Measurements from ENCODE around the gene BRD3.
A peak's percentile ranks its signal among the peaks of the same experiment; 100 is the strongest.

The BRD3 gene

DNA sequence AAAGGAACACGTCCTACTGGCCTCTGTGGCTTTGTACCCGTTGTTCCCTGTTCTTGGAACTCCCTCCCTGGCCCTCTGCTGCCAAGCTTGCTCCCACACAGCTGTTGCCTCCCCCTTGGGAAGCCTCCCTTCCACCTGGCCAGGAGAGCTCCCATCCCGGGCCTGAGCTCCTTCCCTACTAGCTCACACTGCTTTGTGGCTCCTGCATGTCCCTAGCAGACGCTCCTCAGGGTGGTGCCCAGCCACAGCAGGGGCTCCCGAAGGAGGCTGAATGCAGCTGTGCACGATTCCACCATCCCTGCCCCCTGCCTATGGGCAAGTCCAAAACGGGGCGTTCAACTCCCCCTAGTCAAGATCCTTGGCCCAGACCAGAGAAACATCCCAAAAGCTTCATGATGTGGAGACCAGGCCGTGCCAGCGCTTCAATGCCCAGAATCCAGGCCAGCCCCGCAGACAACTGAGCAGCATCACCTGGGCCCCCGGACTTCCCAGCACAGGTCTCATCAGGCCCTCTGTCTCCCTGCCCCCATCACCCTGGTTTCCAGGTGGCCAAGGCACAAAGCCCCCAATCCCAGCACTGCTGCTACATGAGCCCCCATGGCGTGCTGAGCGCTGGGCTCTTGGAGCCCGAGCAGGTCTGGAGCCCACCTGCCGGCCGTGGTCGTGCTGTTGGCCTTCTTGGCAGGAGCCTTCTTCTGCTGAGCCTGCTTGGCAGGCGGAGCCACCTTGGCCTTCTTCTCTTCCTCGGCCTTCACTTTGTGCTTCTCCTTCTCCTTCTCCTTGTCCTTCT is 28.2 kb downstream of the BRD3 start:
- no peak for DNase-seq (ENCODE audit: low read depth)

DNA sequence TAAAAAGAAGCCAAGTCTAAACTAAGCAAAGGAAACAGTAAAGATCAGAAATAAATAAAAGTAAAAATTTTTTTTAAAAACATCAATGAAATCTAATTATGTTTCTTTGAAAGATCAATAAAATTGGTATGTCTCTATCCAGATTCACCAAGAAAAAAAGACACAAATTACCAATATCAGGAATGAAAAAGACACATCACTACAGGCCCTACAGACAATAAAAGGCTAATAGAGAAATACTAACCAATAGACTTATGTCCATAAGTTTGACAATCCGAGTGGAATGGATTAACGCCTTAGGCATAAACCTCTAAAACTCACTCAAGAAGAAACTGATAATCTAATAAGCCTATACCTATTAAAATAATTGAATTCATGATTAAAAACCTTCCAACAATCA is 30.2 kb downstream of the BRD3 start:
- no peak for DNase-seq (ENCODE audit: low read depth)

DNA sequence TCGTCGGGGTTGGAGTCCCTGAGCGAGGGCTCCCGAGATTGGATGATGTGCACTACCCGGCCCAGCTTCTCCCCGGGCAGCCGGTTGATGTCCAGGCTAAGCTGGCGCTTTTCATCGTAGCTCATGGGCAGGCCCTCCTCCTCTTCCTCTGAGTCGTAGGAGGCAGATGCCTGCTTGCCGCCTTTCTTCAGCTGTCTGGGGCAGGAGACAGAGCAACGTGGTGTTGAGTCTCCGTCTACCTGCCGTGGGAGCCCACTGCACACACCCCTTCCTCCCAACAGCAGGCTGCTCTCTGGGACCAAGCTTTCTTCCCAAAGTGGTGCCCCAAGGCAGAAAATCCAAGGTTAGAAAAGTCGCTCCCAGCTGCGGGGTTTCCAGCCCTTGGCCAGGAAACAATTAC is 31.7 kb downstream of the BRD3 start:
- DNase-seq (ENCODE audit: low read depth): no peak

GRCh38 chr9:134035041-134036039 is 32.5 kb downstream of the BRD3 start:
- no peak for DNase-seq (ENCODE audit: low read depth)

GRCh38 chr9:134034215-134035040 is 33.4 kb downstream of the BRD3 start:
- DNase-seq (ENCODE audit: low read depth): no peak

GRCh38 chr9:134033516-134034214 is 34.2 kb downstream of the BRD3 start:
- no peak for DNase-seq (ENCODE audit: low read depth)

- DNase-seq (ENCODE audit: low read depth): no peak
Observed at GRCh38 chr9:134032456-134033222, 35.2 kb downstream of the BRD3 start.

DNA sequence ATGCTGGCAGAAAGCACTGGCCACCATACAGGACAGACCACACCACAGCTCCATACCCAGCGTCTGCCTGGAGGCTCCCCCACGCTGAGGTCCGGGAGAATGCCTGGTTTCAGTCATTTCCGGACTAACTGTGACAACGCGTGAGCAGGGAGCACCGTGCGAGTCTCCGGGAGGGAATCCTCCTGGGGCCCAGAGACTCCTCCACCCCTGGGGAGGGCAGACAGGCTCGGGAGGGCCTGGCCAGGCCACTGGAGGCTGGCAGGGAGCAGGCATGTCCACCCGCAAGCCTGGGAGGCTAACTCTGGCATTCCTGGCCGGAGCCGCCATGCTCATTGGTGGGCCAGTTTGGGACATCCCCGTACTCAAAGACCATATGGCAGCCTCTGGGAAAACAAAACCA is 36.0 kb downstream of the BRD3 start:
- DNase-seq (ENCODE audit: low read depth): no peak

DNA sequence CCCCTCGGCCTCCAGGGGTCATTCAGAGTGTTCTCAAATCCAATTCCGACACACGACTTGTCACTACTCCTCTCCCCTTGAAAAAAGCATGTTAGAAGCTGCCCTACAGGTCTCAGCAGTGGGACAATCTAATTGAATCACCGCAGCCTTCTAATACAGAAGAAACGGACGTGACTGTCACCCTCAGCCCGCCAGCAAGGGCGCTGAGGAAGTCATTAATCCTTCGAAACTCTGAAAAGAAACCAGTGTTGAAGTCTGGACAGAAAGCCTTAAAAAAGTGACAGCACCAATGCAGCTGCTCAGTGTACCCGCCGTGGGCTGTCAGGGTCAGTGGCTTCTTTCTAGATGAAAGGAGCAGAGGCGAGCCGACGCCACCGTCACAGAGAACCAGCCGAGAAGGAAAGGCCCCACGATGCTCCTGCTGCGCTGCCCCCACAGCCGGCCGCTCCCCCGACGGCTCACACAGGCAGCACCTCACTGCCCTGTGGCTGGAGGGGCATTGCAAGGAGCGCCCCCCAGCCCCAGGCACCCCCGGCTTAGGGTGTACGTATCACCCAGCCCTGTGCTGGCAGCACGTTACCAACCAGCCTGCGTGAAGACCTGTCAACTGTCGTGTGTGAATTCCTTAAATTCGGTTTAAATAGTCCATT is 36.9 kb downstream of the BRD3 start:
- no peak for DNase-seq (ENCODE audit: low read depth)

- DNase-seq (ENCODE audit: low read depth): no peak
Observed at GRCh38 chr9:134029248-134030226, 38.3 kb downstream of the BRD3 start.

DNA sequence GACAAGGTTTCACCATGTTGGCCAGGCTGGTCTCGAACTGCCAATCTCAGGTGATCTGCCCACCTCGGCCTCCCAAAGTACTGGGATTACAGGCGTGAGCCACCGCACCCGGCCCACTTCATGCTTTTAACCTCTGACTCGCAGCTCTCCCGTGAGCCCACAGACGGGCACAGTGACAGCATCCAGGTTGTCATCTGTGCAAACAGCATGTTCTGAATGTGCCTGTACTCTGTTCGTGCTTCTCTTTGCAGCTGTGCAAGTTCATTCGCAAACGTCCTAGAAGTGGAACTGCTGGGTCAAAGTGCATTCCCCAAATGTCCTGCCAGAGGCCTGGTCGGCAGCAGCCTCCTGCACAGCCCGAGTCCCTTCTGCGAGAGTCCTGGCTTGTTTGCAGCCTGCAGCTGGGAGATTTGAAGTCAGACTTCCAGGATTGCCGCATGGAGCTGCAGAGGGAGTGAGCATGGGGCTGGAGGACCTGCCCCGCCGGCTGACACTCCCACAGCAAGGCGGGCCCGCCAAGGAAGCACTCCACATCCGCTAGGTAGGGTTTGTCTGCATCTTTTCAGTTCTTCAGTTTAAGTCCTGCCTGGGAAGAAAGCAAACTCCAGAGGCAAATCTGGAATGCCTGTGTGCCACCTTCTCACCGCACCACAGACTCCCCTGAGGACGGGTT is 39.1 kb downstream of the BRD3 start:
- DNase-seq (ENCODE audit: low read depth): no peak

DNA sequence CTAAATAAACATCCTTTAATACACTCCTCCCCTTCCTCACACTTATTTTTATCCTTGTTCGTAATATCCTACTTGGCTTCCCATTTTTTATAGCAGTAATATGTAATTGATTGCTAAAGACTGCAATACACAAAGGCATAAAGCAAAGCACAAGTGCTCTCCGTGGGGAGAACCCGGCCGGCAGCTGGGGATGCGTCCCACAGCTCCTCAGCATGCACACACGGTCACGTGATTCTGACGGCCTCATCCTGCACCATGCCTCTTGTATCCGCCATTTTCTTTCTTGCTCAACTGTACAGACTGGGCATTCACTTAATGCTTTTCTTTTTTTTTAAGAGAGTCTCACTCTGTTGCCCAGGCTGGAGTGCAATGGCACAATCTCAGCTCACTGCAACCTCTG is 39.8 kb downstream of the BRD3 start:
- no peak for DNase-seq (ENCODE audit: low read depth)

- DNase-seq (ENCODE audit: low read depth): no peak
Observed at GRCh38 chr9:134027561-134027960, 40.3 kb downstream of the BRD3 start.

DNA sequence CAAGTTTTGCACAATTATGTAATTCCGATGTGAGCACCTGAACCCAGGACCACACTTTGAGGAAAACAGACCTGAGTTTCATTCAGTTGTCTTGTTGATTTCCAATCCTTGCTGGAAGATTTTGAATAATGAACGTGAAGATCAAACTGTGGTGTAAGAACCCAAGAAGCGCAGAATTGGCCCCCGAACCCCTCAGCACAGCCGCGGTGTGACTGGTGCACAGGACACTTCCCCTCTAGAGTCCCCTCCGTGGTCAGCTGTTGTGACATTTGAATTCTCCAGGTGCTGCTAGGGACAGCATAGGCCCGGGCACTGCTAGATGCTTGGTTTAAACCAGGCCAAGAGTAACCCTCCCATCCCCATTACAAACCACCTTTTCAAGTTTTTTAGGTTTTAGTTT is 40.8 kb downstream of the BRD3 start:
- no peak for DNase-seq (ENCODE audit: low read depth)

DNA sequence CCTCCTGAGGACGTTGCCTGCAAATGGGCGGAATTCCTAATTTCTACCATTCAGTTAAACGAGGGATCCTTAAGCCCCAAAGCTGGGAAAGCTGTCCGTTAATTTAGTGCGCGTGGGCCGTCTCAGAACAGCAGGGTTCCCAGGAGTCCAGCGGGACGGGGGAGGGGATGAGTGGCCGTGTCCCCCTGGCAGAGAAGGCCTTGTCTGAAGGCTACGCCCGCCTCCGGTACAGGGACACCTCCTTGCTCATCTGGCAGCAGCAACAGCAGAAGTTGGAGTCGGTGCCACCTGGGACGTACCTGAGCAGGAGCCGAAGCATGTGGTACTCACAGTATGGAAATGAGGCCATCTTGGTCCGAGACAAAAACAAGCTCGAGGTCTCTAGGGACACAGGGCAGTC is 41.2 kb downstream of the BRD3 start:
- DNase-seq (ENCODE audit: low read depth): no peak

DNA sequence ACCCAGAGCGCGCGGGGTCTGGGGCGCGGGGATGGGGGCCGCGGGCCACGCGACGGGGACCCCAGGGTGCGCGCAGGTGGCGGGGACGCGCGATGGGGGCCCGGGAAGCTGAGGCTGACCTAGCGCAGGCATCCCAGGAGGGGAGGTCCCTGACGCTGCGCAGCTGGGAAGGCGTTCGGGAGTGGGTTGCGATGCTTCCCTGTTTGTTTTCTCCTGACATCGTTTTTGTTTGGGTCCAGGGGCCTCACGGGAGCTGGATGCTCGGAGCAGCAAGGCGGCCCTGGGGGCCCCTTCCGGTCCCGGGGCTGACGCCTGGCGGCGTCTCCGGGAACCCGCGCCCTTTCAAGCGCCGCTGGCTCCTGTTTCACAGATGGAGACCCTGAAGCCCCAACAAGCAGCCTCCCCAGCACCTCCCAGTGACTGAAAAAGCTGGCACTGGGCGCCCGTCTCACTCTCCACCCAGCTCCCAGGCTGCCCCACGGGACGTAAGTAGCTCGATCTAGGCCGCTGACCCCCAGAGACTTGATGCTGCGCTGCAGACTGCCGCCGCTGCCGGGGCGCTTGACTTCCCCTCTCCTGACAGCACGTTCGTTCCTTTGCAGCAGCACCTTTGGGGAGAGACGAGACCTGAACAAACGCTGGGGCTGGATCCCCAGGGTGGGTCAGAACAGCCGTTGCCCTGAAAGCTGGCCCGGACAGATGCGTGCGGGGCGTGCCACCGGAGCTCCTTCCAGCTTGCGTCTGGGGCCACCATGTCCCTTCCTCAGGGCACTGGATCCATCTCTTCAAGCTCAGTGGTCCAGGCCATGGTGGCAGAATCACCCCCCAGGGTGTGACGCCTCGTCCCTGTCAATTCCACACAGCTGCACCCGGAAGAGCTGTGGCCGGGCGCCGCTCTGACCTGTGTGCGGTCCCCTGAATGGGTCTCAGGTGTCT is 42.0 kb downstream of the BRD3 start:
- DNase-seq (ENCODE audit: low read depth): peak; percentile 15

All from stimulated activated CD8-positive, alpha-beta memory T cell treated with anti-CD3 and anti-CD28 coated beads, Interleukin-15, amount 100 ng/mL, for 1 hour (primary cell).